Cortex of kidney (tissue), 1 donor: ENCODE measurements around the gene MPHOSPH9.

ENCODE experiments used
- DNase-seq: peaks from one replicate; lab custom pipeline; 2025; lab: John Stamatoyannopoulos, UW

Gene MPHOSPH9

GRCh38 chr12:123149088-123149487, 83.9 kb downstream of the MPHOSPH9 start:
- DNase-seq, result no peak

- no peak for DNase-seq
These were observed 84.3 kb downstream of the MPHOSPH9 start for GRCh38 chr12:123148655-123149054.

- no peak for DNase-seq
These were observed 84.7 kb downstream of the MPHOSPH9 start for GRCh38 chr12:123148223-123148622.

- DNase-seq, result no peak
These were observed 87.7 kb downstream of the MPHOSPH9 start for GRCh38 chr12:123145211-123145610.

- DNase-seq, result no peak
These were observed 89.0 kb downstream of the MPHOSPH9 start for GRCh38 chr12:123143736-123144461.

- no peak for DNase-seq
These were observed 89.8 kb downstream of the MPHOSPH9 start for GRCh38 chr12:123142921-123143735.

GRCh38 chr12:123142518-123142840, 90.5 kb downstream of the MPHOSPH9 start:
- DNase-seq, result no peak

GRCh38 chr12:123141615-123142517, 91.1 kb downstream of the MPHOSPH9 start:
- DNase-seq, result no peak

GRCh38 chr12:123140676-123141614, 92.0 kb downstream of the MPHOSPH9 start:
- DNase-seq, result no peak

GRCh38 chr12:123139926-123140675, 92.8 kb downstream of the MPHOSPH9 start:
- DNase-seq, result no peak

- no peak for DNase-seq
These were observed 97.3 kb downstream of the MPHOSPH9 start for GRCh38 chr12:123135688-123136087.

GRCh38 chr12:123134826-123135225, 98.1 kb downstream of the MPHOSPH9 start:
- no peak for DNase-seq

GRCh38 chr12:123134271-123134671, 98.7 kb downstream of the MPHOSPH9 start:
- no peak for DNase-seq

GRCh38 chr12:123133701-123134100, 99.2 kb downstream of the MPHOSPH9 start:
- DNase-seq, result no peak

- DNase-seq, result no peak
These were observed 99.9 kb downstream of the MPHOSPH9 start for GRCh38 chr12:123132951-123133619.

- DNase-seq, result no peak
These were observed 101.0 kb downstream of the MPHOSPH9 start for GRCh38 chr12:123131879-123132402.

GRCh38 chr12:123131291-123131832, 101.6 kb downstream of the MPHOSPH9 start:
- DNase-seq, result no peak

- DNase-seq, result no peak
These were observed 103.3 kb downstream of the MPHOSPH9 start for GRCh38 chr12:123129621-123130020.

- no peak for DNase-seq
These were observed 105.8 kb downstream of the MPHOSPH9 start for GRCh38 chr12:123127182-123127495.
